ENCODE data around the gene PC.
"Not testable (repeated sequence)": the region's sequence is repeated elsewhere in the genome, so short reads cannot be mapped to it uniquely, and the experiment has no call there.

The PC gene

DNA sequence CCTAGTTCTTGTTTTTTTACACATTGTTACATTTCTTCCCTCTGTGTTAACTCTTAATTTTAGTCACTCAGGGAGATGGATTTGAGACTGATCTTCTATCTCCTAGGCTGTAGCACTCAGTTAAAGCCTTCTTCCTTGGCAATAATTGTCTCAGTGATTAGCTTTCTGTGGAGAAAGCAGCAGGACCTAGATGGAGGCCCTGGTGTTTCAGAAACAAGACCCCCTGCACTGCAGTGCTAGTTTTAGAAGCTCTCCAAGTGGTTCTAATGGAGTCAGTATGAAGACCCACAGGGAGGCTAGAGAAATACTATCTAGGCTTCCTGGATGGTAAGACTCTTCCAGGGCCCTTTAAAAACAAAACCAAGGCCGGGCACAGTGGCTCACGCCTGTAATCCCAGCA lies 4.1 kb upstream of the PC start:
- H3K4me3 ChIP-seq (ENCODE audit: low read depth, low read length) = no peak overlapping the region
- TF ChIP-seq, protein P1, sequence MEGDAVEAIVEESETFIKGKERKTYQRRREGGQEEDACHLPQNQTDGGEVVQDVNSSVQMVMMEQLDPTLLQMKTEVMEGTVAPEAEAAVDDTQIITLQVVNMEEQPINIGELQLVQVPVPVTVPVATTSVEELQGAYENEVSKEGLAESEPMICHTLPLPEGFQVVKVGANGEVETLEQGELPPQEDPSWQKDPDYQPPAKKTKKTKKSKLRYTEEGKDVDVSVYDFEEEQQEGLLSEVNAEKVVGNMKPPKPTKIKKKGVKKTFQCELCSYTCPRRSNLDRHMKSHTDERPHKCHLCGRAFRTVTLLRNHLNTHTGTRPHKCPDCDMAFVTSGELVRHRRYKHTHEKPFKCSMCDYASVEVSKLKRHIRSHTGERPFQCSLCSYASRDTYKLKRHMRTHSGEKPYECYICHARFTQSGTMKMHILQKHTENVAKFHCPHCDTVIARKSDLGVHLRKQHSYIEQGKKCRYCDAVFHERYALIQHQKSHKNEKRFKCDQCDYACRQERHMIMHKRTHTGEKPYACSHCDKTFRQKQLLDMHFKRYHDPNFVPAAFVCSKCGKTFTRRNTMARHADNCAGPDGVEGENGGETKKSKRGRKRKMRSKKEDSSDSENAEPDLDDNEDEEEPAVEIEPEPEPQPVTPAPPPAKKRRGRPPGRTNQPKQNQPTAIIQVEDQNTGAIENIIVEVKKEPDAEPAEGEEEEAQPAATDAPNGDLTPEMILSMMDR (IDR thresholded peaks at IDR 0.05; ENCODE audit: low read depth, low read length) = no peak

DNA sequence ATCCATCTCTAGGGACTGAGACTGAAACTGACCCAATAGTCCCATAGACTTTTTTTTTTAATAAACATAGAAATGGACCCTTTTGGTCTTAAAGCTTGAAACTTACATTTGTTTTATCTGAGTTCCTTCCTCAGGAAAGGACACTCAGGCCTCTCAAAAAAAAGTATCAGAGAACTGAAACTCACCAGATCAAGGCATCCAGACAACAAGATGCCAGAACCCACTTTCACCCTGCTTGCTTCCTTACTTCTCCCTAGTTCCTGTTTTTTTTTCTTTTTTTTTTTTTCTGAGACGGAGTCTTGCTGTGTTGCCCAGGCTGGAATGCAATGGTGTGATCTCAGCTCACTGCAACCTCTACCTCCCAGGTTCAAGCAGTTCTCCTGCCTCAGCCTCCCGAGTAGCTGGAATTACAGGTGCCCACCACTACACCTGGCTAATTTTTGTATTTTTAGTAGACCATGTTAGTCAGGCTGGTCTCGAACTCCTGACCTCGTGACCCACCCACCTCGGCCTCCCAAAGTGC lies 3.6 kb upstream of the PC start:
- H3K4me3 ChIP-seq (ENCODE audit: low read depth, low read length) = not testable (repeated sequence)

- TF ChIP-seq, protein P1 (IDR thresholded peaks at IDR 0.05; ENCODE audit: low read depth, low read length) = no peak
- peak overlapping the region; percentile 44 for H3K4me3 ChIP-seq (ENCODE audit: low read depth, low read length)
These were observed 732 bp upstream of the PC start for GRCh38 chr11:66958956-66959274.

DNA sequence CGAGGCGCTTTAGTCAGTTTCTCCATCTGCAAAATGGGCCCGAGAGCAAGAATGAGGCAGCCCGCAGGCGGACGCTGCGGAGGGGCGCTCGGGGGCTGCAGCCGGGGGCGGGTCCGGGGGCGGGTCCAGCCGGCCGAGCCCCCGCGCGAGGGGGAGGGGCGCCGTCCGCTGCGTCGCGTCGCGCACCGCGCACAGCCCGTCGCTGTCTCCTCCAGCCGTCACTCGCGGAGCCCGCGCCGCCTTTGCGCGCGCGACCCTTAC lies 282 bp downstream of the PC start:
- peak overlapping the region; percentile 66 for H3K4me3 ChIP-seq (ENCODE audit: low read depth, low read length)
- TF ChIP-seq, protein P1 (IDR thresholded peaks at IDR 0.05; ENCODE audit: low read depth, low read length) = no peak

- TF ChIP-seq, protein P1 (IDR thresholded peaks at IDR 0.05; ENCODE audit: low read depth, low read length) = no peak
- H3K4me3 ChIP-seq (ENCODE audit: low read depth, low read length) = no peak overlapping the region
These were observed 1.4 kb downstream of the PC start for GRCh38 chr11:66956689-66957290.

DNA sequence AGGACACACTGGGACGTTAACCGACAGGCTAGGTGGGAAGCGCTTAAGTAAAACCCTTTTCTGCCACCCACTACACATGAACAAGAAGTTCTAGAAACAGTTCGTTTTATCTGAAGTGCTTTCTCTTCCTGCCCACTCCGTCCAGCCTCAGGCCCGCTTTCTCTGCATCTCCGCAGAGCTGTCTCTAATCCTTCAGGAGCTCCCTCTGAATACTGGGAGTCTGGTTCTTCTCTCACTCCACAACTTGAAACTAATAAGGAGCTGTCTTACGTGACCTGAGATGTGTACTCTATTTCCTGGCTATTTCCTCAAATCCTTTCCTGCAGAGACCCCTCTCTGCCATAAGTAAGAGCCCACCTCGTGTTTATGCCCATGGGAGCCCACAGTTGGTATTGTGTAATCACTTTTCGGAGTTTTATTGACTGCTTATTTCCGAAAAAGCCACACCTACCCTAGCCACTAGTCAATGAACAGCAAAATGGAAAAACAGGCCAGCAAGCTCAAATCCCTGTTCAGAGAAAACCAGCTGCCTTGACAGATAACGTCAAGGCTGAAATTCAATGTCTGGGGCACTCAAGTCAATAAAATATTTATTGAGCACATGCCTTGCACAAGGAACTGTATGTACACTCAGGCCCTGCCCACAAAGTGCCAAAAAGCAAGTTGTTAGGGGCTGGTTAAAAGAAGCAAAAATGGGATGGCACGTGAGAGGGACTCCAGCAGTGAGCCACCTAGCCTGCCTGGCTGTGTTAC lies 4.9 kb downstream of the PC start:
- H3K4me3 ChIP-seq (ENCODE audit: low read depth, low read length) = no peak overlapping the region

GRCh38 chr11:66951927-66952337 lies 6.3 kb downstream of the PC start:
- no peak overlapping the region for H3K4me3 ChIP-seq (ENCODE audit: low read depth, low read length)
- TF ChIP-seq, protein P1 (IDR thresholded peaks at IDR 0.05; ENCODE audit: low read depth, low read length) = no peak

More for the DNA sequence above, 4.9 kb downstream of the PC start:
- TF ChIP-seq, protein P1 (IDR thresholded peaks at IDR 0.05; ENCODE audit: low read depth, low read length) = no peak

Measured in WI38 (cell line).